ENCODE data around the gene B3GALT6. TPM values are rescaled to one million over a fixed set of nuclear protein-coding genes. Genes with fewer than 3 reads are reported as not detected.

B3GALT6 gene
- total and polyA plus RNA-seq, 9 donors = 7.0 to 21.9 (median 15.2) TPM

DNA sequence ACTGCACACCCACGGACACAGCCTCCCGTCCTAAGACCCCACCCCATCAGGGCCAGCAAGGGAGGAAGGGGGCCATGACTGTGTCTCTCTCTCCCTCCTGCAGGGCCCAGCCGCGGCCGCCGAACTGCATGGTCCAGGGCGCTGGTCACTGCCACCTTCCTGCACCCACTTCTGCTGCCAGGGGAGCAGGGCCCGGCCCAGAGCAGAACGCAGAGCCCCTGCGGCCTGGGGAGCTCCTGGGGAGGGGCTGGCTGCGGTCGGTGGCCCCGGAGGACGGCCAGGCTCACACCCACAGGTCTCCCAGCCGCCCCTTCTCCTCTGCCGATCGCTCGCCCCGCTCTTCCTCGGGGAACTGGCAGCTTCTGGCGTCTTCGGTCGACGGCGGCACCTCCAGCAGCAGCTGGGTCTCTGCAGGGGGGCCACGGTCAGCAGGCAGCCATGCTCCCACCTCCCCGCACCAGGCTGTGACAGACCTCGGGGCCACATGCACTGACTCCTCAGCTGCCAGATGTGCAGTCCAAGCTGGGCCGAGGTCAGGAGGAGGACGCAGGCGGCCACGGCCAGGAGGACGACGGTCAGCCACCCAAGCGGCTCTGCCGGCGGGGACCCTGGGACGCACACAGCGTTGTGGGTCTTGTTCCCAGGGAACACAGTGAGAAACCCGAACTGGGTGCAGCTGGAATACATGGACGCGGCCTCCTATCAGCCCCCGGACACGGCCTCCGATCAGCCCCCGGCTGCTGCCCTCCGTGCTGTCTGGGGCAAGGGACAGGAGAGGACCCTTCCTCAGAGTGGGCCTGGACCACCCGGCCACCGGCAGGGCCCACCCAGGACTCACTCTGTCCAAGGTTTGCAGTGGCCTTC lies 28.2 kb upstream of the B3GALT6 start:
- Histone ChIP-seq H3K4me3 (no peak overlapping the region), H3K27me3 (peaks cover 4% of the 10 kb centered on the region), H3K27ac (no peak overlapping the region), H3K9me3 (no peaks in the 10 kb centered on the region), H3K4me1 (ENCODE audit: insufficient read depth) (no peaks in the 10 kb centered on the region), H3K36me3 (no peaks in the 10 kb centered on the region)
- TF ChIP-seq POLR2A (IDR thresholded peaks at IDR 0.05) (no peak), EP300 (IDR thresholded peaks at IDR 0.05) (no peak)
- TF ChIP-seq, protein P1, sequence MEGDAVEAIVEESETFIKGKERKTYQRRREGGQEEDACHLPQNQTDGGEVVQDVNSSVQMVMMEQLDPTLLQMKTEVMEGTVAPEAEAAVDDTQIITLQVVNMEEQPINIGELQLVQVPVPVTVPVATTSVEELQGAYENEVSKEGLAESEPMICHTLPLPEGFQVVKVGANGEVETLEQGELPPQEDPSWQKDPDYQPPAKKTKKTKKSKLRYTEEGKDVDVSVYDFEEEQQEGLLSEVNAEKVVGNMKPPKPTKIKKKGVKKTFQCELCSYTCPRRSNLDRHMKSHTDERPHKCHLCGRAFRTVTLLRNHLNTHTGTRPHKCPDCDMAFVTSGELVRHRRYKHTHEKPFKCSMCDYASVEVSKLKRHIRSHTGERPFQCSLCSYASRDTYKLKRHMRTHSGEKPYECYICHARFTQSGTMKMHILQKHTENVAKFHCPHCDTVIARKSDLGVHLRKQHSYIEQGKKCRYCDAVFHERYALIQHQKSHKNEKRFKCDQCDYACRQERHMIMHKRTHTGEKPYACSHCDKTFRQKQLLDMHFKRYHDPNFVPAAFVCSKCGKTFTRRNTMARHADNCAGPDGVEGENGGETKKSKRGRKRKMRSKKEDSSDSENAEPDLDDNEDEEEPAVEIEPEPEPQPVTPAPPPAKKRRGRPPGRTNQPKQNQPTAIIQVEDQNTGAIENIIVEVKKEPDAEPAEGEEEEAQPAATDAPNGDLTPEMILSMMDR (IDR thresholded peaks at IDR 0.05) = no peak
- 57 to 78% (median 68%) methylated on average over 27 to 49 of the region's 49 CpGs for WGBS, 3 donors
- intact Hi-C loops (cut with DNase I) = no loop called here
- peak in 2 of 5 donors; percentile 14 to 29 for DNase-seq

DNA sequence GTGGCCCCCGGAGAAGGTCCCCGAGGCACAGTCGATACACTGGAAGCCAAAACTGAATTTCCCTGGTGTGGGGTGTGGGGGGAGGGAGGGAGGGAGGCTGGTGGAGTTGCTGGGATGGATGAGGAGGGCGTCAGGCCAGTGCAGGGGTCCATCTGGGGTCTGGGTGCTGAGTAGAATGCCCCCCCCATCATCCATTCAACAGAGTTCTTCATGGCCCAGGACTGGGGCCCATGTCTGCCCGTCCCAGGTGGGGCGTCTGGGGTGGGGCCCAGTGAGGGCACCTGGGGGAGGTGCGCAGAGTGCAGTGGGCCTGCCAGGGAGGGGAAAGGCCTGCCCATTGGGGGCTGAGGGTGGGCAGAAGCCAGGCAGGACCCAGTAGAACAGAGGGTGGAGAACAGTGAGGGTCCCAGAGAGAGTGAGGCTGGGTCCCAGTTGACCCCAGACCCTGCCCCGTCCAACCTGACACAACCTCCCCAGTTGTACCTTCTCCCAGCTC lies 27.6 kb upstream of the B3GALT6 start:
- H3K36me3 ChIP-seq = no peaks in the 10 kb centered on the region
- H3K27me3 ChIP-seq = peaks cover 4% of the 10 kb centered on the region
- no peak overlapping the region for H3K27ac ChIP-seq
- H3K9me3 ChIP-seq = no peaks in the 10 kb centered on the region
- intact Hi-C loops (cut with DNase I) = no loop called here
- H3K4me1 ChIP-seq (ENCODE audit: insufficient read depth) = no peaks in the 10 kb centered on the region
- H3K4me3 ChIP-seq = no peak overlapping the region
- WGBS, 3 donors = 75 to 86% (median 80%) methylated on average over 8 of the region's 8 CpGs
- TF ChIP-seq EP300 (IDR thresholded peaks at IDR 0.05) = no peak
- TF ChIP-seq POLR2A (IDR thresholded peaks at IDR 0.05) = no peak
- TF ChIP-seq, protein P1 (IDR thresholded peaks at IDR 0.05) = no peak
- no peak for DNase-seq

- Histone ChIP-seq H3K27ac (no peak overlapping the region), H3K4me1 (ENCODE audit: insufficient read depth) (no peaks in the 10 kb centered on the region), H3K4me3 (no peak overlapping the region), H3K27me3 (peaks cover 4% of the 10 kb centered on the region), H3K9me3 (no peaks in the 10 kb centered on the region), H3K36me3 (no peaks in the 10 kb centered on the region)
- TF ChIP-seq POLR2A (IDR thresholded peaks at IDR 0.05) (no peak), EP300 (IDR thresholded peaks at IDR 0.05) (no peak)
- TF ChIP-seq, protein P1 (IDR thresholded peaks at IDR 0.05) = no peak
- peak in 2 of 5 donors; percentile 9 to 25 for DNase-seq
- intact Hi-C loops (cut with DNase I) = no loop called here
- WGBS, 3 donors = 74 to 85% (median 78%) methylated on average over 19 of the region's 19 CpGs
These were observed 26.9 kb upstream of the B3GALT6 start for GRCh38 chr1:1204998-1205768.

DNA sequence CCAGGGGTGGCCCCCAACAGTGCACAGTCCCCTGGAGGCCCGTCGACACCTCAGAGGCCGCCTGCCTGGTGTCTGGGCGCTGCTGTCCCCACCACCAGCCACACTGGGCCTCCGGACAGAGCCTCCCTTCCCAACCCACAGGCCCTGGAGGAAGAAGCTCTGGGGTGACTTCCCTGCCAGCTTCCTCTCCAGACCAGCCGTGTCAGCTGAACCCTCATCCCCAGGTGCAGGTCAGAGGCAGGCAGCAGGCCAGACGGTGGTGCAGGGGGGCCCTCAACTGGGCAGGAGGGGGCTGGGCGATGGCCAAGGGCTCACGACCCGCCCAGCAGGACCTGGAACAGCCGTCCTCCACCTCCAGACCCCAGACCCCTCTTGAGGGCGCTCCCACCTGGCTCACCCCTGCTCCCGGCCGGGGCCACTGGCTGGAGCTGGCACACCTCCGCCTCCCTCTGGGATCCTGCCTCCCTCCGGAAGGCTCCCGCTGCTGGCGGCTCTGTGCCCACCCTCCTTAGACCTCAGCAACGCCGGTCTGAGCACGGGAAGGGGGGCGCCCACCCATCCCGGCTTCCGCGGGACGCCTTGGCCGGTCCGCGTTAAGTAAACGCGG lies 26.2 kb upstream of the B3GALT6 start:
- Histone ChIP-seq H3K27ac (no peak overlapping the region), H3K4me3 (no peak overlapping the region), H3K9me3 (no peaks in the 10 kb centered on the region), H3K27me3 (peaks cover 4% of the 10 kb centered on the region), H3K4me1 (ENCODE audit: insufficient read depth) (no peaks in the 10 kb centered on the region), H3K36me3 (no peaks in the 10 kb centered on the region)
- peak in 2 of 5 donors; percentile 16 to 26 for DNase-seq
- intact Hi-C loops (cut with DNase I) = no loop called here
- no peak for TF ChIP-seq EP300 (IDR thresholded peaks at IDR 0.05)
- TF ChIP-seq, protein P1 (IDR thresholded peaks at IDR 0.05) = no peak
- no peak for TF ChIP-seq POLR2A (IDR thresholded peaks at IDR 0.05)
- WGBS, 3 donors = 27 to 35% (median 33%) methylated on average over 26 to 31 of the region's 31 CpGs
